GM12878 (cell line): ENCODE measurements around the gene CCDC71L. TPM values are rescaled to one million over a fixed set of nuclear protein-coding genes. Genes with fewer than 3 reads are reported as not detected.
A peak's percentile ranks its signal among the peaks of the same experiment; 100 is the strongest.

Experiments used
- ATF7 ChIP-seq: fragments of 450-650 bp; IDR thresholded peaks from 2 replicates; pipeline ENCODE4 v1.6.1; 2016; ENCODE audit warnings: low read depth, mild to moderate bottlenecking
- BCL11A ChIP-seq: IDR thresholded peaks from 2 replicates; pipeline ENCODE4 v1.6.1; 2011; ENCODE audit warnings: low read depth, low read length
- CHD2 ChIP-seq: IDR thresholded peaks from 2 replicates; pipeline ENCODE4 v1.6.1; 2011; ENCODE audit warnings: low read depth, low read length, improper control_type of control experiment, borderline replicate concordance
- EP300 ChIP-seq, 2 experiments: fragments of 150-350 bp in 1 of 2; IDR thresholded peaks; 2 replicates each; pipeline ENCODE4 v1.6.1; 2011 to 2012; ENCODE audit warnings: low read depth in 2 of 2, low read length in 2 of 2, borderline replicate concordance in 1 of 2, improper control_type of control experiment in 1 of 2, inconsistent platforms in 1 of 2; ENCODE audit not compliant: control insufficient read depth in 1 of 2
- IRF4 ChIP-seq: IDR thresholded peaks from 2 replicates; pipeline ENCODE4 v1.6.1; 2011; ENCODE audit warnings: low read depth, low read length
- KLF5 ChIP-seq: fragments of 450-650 bp; IDR thresholded peaks from 2 replicates; pipeline ENCODE4 v1.6.1; 2014; ENCODE audit warnings: mild to moderate bottlenecking; ENCODE audit not compliant: partially characterized antibody
- MTA2 ChIP-seq: fragments of 450-650 bp; IDR thresholded peaks from 2 replicates; pipeline ENCODE4 v1.6.1; 2016; ENCODE audit warnings: low read depth, mild to moderate bottlenecking, moderate library complexity
- NR2F1 ChIP-seq: fragments of 450-650 bp; conservative IDR thresholded peaks from 2 replicates; pipeline ENCODE4 v1.6.1; 2017; ENCODE audit warnings: mild to moderate bottlenecking
- NRF1 ChIP-seq: conservative IDR thresholded peaks from 2 replicates; pipeline ENCODE4 v1.6.1; 2011; ENCODE audit warnings: mild to moderate bottlenecking, low read depth, low read length, improper control_type of control experiment
- POLR2AphosphoS2 ChIP-seq: IDR thresholded peaks from 2 replicates; pipeline ENCODE4 v1.6.1; 2011; ENCODE audit warnings: low read depth, mild to moderate bottlenecking, low read length, improper control_type of control experiment, moderate library complexity
- RELB ChIP-seq: fragments of 450-650 bp; IDR thresholded peaks from 2 replicates; pipeline ENCODE4 v1.6.1; 2017; ENCODE audit warnings: low read depth, mild to moderate bottlenecking, moderate library complexity
- SREBF2 ChIP-seq: IDR thresholded peaks from 2 replicates; pipeline ENCODE4 v1.6.1; 2012; ENCODE audit warnings: mild to moderate bottlenecking, low read length
- SRF ChIP-seq, 2 experiments: IDR thresholded peaks; 2 replicates each; pipeline ENCODE4 v1.6.1; 2011; ENCODE audit warnings: low read depth in 2 of 2, low read length in 2 of 2, mild to moderate bottlenecking in 1 of 2, moderate library complexity in 1 of 2
- TCF12 ChIP-seq: IDR thresholded peaks from 2 replicates; pipeline ENCODE4 v1.6.1; 2011; ENCODE audit warnings: low read depth, mild to moderate bottlenecking, low read length
- YY1 ChIP-seq: IDR thresholded peaks from 2 replicates; pipeline ENCODE4 v1.6.1; 2011; ENCODE audit warnings: low read depth, mild to moderate bottlenecking, low read length
- ZBED1 ChIP-seq: IDR thresholded peaks from 2 replicates; pipeline ENCODE4 v1.6.1; 2016; ENCODE audit warnings: borderline replicate concordance
- ZBTB33 ChIP-seq: fragments of 450-650 bp; IDR thresholded peaks from 2 replicates; pipeline ENCODE4 v1.6.1; 2017; ENCODE audit warnings: mild to moderate bottlenecking
- ZBTB40 ChIP-seq: fragments of 450-650 bp; IDR thresholded peaks from 2 replicates; pipeline ENCODE4 v1.6.1; 2016; ENCODE audit warnings: mild to moderate bottlenecking, moderate library complexity, borderline replicate concordance
- ZNF384 ChIP-seq: IDR thresholded peaks from 2 replicates; pipeline ENCODE4 v1.6.1; 2012; ENCODE audit warnings: low read depth, mild to moderate bottlenecking, low read length, improper control_type of control experiment, borderline replicate concordance
- polyA plus RNA-seq, 11 experiments: library from polyadenylated mRNA; depleted of rRNA in 4 of 11; unstranded in 6 of 11; stranded (reverse) in 5 of 11; fragments of >200 nt; fragmentation: Nextera tagmentation in 4 of 11; fragmentation: Illumina TruSeq in 1 of 11; extraction: Ambion mirVana in 4 of 11; extraction: Trizol in 1 of 11; gene quantifications; 1 replicate in 1 of 11; 2 replicates in 10 of 11; pipeline versions ENCODE4 v1.2.1 to v1.2.3, GENCODE V29; 2011 to 2016; ENCODE audit warnings: inconsistent platforms in 2 of 11, missing spikeins in 2 of 11, low read depth in 1 of 11
- total RNA-seq, 4 experiments: library from RNA; depleted of rRNA in 3 of 4; stranded (reverse); fragments of >200 nt in 3 of 4; fragmentation: Illumina TruSeq in 1 of 4; extraction: Trizol in 1 of 4; gene quantifications; 2 replicates each; pipeline versions ENCODE4 v1.2.1 to v1.2.3, GENCODE V29; 2013 to 2021

The CCDC71L gene
- total and polyA plus RNA-seq, 10 of the 15 experiments (the other 5 are each of a cell fraction or from before 2014, with no cell fraction given): 1.1 to 20.7 (median 3.8) TPM

GRCh38 chr7:106610996-106611886 lies 49.7 kb downstream of the CCDC71L start (continued):
- TF ChIP-seq ZBTB40 (no peak), SRF (IDR thresholded peaks at IDR 0.05; ENCODE audit: low read depth in 2 of 2, low read length in 2 of 2) (no peak), TCF12 (peak; percentile 30; the same call in 1 of the 2 replicates), YY1 (no peak), ZBTB33 (no peak), ZNF384 (peak; percentile 38; the same call in 1 of the 2 replicates), MTA2 (peak; percentile 94), ZBED1 (no peak), CHD2 (peak; percentile 48; the same call in 1 of the 2 replicates), ATF7 (peak; percentile 68), EP300 (IDR thresholded peaks at IDR 0.05; ENCODE audit: borderline replicate concordance in 1 of 2, control insufficient read depth in 1 of 2, low read depth in 2 of 2, low read length in 2 of 2) (peak; percentile 87 to 94; a peak in 3 of 4 replicates), SREBF2 (no peak), NRF1 (no peak), RELB (peak; percentile 56), BCL11A (0 out of 2 replicates have a peak, but pooled peaks have one; percentile 54), POLR2AphosphoS2 (no peak), NR2F1 (no peak), IRF4 (peak; percentile 38; the same call in 1 of the 2 replicates), KLF5 (no peak)
